ENCODE data around the gene ZNF33B.
"Not testable (repeated sequence)": the region's sequence is repeated elsewhere in the genome, so short reads cannot be mapped to it uniquely, and the experiment has no call there.

Gene ZNF33B
- 48.6 to 86.4 (median 53.2) reads per million in 4 donors for total RNA-seq

DNA sequence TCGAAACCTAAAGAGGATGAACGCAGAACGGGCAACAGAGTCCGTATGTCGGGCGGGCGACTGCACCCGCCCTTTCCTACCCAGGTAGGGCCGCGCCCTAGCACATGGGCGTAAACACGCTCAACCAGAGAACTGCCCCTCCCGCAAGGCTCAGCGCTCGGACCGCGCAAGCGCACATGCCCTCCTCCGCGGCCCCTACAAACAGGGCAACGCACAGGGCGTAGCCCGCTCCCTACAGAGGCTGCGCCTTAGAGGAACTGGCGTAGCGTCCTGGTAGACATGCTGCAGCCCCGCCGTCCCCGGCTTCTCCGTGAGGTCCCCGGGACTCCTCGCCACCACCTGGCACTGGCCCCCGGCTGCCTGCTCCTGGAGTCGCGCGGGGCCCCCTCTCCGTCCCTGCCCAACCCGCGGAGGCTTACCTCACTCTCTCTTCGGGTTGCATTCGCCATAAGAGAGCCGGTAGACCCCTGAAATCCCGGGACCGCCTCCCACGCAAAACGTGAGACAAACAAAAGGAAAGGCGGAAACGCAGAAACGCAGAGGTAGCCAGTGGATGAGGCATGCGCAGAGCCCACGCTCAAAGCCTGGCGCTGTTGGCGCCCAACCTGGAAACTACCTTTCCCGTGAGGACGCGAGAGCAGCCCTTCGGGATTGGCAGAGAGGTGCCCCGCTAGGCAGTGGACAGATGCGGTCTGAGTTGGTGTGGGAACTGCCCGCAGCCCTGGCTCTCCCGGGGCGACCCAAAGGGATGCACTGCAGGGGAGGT, at the start of gene ZNF33B:
Gene ZNF33B, minus strand, starts transcription at position 516 of the 766 bp plus-strand sequence. CDS start 1,642 bp downstream, outside the sequence.
- peak; percentile 85 to 97 (median 88) for DNase-seq

DNA sequence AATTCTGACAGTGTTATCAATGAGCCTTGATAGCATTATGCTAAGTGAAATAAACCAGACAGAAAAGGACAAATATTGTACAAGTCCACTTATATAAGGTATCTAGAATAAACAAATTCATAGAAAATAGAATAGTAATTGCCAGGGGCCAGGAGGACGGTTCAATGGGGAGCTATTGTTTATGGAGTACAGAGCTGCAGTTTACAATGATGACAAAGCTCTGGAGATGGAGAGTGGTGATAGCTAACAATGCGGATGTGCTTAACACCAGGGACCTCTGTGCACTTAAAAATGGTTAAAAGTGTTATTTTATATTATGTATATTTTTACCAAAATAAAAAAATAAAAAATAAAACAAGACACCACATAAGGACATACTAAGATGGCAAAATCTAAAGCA, 46.1 kb upstream of the ZNF33B start:
- DNase-seq = no peak

DNA sequence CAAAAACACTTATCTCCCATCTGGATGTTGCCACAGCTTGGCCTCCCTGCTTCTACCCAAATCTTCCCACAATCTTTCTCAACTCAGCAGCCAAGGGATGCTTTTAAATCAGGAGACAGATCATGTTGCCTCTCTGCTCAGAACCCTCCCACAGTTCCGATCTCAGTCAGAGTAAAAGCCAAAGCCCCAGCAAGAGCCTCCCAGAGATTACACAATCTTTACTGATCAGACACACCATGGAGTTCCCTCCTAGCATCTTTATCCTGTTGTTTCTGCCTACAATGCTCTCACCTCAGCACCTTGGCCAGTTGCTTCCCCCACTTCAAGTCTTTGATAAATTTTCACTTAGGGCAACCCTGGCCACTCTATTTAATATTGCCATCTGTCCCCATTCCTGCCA, 41.9 kb upstream of the ZNF33B start:
- DNase-seq = no peak

DNA sequence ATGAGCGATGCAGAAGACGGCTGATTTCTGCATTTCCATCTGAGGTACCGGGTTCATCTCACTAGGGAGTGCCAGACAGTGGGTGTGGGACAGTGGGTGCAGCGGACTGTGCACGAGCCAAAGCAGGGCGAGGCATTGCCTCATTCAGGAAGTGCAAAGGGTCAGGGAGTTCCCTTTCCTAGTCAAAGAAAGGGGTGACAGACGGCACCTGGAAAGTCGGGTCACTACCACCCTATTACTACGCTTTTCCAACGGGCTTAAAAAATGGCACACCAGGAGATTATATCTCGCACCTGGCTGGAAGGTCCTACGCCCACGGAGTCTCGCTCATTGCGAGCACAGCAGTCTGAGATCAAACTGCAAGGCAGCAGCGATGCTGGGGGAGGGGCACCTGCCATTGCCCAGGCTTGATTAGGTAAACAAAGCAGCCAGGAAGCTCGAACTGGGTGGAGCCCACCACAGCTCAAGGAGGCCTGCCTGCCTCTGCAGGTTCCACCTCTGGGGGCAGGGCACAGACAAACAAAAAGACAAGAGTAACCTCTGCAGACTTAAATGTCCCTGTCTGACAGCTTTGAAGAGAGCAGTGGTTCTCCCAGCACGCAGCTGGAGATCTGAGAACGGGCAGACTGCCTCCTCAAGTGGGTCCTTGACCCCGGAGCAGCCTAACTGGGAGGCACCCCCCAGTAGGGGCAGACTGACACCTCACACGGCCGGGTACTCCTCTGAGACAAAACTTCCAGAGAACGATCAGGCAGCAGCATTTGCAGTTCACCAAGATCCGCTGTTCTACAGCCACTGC, 27.0 kb upstream of the ZNF33B start:
- DNase-seq = not testable (repeated sequence)

- no peak for DNase-seq
Measured at GRCh38 chr10:42654419-42654818, 16.0 kb upstream of the ZNF33B start.

- DNase-seq = no peak
Measured at GRCh38 chr10:42652858-42653257, 14.5 kb upstream of the ZNF33B start.

GRCh38 chr10:42650374-42650773, 12.0 kb upstream of the ZNF33B start:
- DNase-seq = no peak

- DNase-seq = no peak
Measured at GRCh38 chr10:42648512-42648911, 10.1 kb upstream of the ZNF33B start.

DNA sequence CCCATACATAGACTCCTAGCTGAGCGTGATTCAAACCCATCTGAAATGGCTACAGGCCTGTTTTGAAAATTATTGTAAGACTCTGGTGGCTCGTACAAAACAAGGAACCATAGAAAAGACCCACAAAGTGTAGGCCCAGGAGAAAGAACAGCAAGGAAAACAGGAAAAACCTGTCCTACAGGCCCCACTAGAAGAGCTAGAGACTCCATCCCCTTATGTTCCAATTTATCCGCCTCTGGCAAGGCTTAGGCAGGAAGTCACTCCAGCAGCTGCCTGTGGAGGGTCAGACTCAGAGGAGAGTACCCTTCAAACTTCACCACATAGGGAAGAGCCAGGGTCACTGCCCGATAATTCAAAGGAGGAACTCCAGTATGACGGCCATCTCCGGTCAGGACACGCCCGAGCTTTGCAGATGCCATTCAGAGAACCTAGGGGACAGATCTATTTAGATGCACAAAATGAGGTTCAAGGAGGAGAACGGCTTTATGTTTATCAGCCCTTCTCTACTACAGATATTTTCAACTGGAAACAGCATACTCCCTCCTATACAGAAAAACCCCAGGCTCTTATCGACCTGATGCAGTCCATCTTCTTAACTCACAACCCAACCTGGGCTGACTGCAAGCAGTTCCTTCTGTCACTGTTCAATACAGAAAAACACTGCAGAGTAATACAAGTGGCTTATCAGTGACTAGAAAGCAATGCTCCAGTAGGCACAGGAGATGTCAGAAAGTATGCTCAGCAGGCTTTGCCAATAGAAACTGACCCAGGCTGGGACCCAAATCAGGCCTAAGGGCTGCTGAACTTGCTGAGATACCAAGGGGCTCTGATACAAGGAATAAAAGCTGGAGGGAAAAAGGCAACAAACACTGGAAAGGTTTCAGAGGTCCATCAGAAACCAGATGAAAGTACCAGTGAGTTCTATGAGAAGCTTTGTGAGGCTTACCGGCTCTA, 8.6 kb upstream of the ZNF33B start:
- no peak for DNase-seq

DNA sequence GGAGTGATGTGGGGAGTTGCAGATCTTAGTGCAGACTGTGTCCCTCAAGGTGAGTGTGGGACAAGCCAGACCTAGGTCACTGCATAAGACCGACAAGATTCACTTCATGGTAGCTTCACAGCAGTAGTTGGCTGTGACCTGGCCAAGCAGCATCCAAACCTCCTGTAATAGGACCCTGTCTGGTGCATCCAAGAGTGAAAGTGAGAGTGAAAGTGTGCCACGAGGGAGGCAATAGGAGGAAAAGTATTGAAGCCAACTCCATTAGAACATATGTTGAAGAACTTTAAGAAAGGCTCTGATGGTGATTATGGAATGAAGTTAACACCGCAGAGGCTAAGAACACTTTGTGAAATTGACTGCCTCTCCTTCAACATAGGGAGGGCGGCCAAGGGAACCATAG, 7.8 kb upstream of the ZNF33B start:
- DNase-seq = no peak

DNA sequence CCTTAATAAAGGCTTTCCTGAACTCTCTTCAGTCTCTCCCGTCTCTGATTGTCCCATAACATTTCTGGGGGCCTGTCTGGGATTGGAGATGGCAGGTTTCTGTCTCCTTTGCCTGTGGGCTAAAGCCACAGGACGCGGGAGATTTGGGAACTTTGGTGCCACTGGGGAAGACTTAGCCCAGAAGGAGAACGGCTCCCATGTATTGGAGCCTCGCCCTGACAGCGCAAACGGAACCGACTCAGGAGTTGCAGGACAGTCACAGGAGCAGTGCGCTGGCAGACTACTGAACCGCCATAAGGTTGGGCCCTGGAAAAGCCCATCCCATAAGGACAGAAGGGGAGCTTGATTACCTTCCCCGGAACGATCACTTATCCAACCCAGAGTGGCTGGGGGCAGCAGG, 7.1 kb upstream of the ZNF33B start:
- no peak for DNase-seq

- DNase-seq = no peak
Measured at GRCh38 chr10:42645103-42645502, 6.7 kb upstream of the ZNF33B start.

DNA sequence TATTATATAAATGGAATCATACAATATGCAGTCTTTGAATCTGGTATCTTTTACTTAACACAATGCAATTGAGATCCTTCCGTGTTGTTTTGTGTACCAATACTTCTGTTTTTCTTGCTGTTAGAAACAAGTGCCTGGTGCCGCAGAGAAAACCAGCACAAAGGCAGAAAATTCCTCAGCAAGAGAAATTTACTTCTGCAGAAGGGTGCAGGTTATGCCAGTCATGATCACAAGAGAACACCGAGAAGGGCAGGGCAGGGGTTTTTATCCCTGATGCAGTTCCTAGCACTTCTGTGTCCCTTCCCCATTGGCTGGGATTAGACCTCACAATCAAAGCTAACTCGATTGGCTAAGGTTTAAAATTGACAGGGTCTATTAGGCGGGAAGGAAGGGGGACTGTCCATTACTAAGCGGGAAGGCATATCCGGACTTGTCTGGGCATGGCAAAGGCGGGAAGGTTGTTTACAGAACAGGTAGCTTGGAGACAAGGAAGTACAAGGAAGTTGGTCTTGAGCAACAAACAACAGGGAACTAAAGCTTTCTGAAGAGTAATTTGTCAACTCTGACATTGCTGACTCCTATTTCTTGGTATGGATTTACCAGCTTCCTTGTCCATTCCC, 2.4 kb upstream of the ZNF33B start:
- no peak for DNase-seq

- DNase-seq = peak in 3 of 5 donors; percentile 10 to 32 (median 20)
Measured at GRCh38 chr10:42638821-42639270, 476 bp upstream of the ZNF33B start.

DNA sequence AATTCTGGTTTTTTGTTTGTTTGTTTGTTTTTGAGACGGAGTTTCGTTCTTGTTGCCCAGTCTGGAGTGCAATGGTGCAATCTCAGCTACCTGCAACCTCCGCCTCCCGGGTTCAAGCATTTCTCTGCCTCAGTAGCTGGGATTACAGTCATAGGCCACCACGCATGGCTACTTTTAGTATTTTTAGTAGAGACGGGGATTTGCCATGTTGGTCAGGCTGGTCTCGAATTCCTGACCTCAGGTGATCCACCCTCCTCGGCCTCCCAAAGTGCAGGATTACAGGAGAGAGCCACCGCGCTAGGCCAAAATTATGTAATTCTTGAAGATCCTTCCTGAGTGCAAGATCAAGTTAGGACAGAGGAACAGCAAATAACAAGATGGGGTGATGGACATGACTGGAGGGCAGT, 719 bp downstream of the ZNF33B start:
- DNase-seq = no peak

DNA sequence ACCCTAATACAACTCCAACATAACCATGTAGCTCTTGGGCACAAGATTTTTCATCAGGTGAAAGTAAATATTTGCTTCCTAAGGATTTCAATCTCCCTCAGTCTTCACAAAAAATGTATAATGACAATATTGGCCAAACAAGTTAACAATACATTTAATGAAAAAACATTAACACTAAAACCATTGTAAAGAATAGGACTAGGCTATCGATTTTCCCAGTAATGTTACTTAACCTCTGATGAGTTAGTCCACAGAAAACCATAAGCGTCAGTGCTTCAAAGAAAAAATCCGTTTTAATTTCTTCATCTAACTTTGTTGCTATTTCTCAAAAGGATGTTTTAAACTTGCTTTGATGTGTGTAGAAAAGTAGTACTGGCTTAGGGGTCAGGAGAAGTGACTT, 1.2 kb downstream of the ZNF33B start:
- peak in 1 of 5 donors; percentile 1 for DNase-seq

DNA sequence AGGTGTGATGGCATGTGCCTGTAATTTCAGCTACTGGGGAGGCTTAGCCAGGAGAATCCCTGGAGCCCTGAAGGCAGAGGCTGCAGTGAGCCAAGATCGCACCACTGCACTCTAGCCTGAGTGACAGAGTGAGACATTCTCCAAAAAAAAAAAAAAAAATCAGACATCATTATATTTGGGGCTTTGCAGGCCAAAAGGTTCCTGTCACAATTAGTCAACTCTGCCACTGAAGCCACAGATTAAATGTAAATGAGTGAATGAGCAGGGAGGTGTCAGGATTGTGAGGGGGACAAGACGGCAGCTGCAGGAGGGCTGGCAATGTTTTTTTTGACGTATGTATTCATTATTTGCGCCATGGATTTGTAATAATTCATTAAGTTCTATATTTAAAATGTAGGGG, 3.3 kb downstream of the ZNF33B start:
- DNase-seq = no peak

GRCh38 chr10:42632564-42632963, 5.8 kb downstream of the ZNF33B start:
- no peak for DNase-seq

- DNase-seq = no peak
Measured at GRCh38 chr10:42630537-42631134, 7.7 kb downstream of the ZNF33B start.

DNA sequence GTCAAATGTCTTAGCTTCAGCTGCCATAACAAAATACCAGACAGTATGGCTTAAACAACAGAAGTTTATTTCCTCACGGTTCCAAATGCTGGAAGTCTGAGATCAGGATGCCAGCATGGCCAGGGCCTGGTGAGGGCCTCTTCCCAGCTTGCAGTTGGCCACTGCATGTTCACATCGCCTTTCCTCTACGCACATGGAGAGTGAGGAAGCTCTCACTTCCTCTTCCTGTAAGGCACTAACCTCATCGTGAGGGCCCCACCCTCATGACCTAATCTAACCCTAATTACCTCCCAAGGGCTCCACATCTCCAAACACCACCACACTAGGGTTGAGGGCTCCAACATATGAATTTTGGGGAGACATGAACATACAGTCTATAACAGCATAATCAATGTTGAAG, 14.4 kb downstream of the ZNF33B start:
- no peak for DNase-seq

DNA sequence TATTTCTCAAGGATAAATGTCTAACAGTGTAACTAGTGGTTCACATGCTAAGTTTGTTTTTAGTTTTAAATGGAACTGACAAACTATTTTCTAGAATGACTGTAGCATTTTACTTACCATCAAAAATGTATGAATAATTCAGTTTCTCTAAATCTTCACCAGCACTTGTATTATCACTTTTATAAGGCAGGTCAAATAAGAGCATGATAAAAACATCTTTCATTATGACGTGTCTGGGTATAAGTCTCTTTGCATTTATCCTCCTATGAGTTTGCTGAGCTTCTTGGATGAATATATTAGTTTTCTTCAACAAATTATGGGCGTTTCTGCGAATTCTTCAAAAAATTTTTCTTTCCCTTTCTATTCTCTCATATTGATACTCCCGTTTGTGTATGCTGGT, 19.9 kb downstream of the ZNF33B start:
- no peak for DNase-seq

GRCh38 chr10:42615419-42615818, 23.0 kb downstream of the ZNF33B start:
- no peak for DNase-seq
